ENCODE measurements around the gene PIK3C2A. TPM values are rescaled to one million over a fixed set of nuclear protein-coding genes. Genes with fewer than 3 reads are reported as not detected.
A peak's percentile ranks its signal among the peaks of the same experiment; 100 is the strongest.

Gene PIK3C2A
- total RNA-seq, 2 donors from 2014 or later, result 25.7 to 37.3 TPM

GRCh38 chr11:17186932-17187692 lies 20.7 kb downstream of the PIK3C2A start:
- peaks cover 16 to 20% of the 10 kb centered on the region in 2 donors for H3K4me1 Mint-ChIP-seq (ENCODE audit: low read depth in 2 of 2)
- no peaks in the 10 kb centered on the region for H3K36me3 Mint-ChIP-seq
- no peak overlapping the region for H3K4me3 Mint-ChIP-seq
- H3K27ac Mint-ChIP-seq, result no peak overlapping the region
- DNase-seq (ENCODE audit: low spot score), result no peak
- H3K27me3 Mint-ChIP-seq, result no peaks in the 10 kb centered on the region
- no peak for ATAC-seq
- no peaks in the 10 kb centered on the region for H3K9me3 Mint-ChIP-seq

DNA sequence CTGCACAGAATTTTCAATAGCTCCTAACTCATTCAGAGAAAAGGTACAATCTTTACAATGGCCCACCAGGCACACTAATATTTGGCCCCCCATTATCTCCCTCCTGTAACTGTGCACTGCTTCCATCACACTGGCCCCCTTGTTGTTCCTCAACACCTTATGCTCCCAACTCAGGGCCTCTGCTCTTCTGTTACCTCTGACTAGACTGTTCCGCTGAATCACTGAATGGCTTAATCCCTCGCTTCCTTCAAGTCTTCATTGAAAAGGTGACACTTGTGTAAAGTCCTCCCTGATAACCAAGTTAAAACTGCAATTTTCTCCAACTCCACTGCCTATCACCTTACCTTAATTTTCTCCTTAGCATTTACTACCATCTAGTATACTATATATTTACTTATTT lies 21.8 kb downstream of the PIK3C2A start:
- H3K4me3 Mint-ChIP-seq, result no peak overlapping the region
- no peak for ATAC-seq
- DNase-seq (ENCODE audit: low spot score), result no peak
- no peaks in the 10 kb centered on the region for H3K9me3 Mint-ChIP-seq
- H3K27ac Mint-ChIP-seq, result no peak overlapping the region
- H3K4me1 Mint-ChIP-seq (ENCODE audit: low read depth in 2 of 2), result peaks cover 16 to 17% of the 10 kb centered on the region in 2 donors
- H3K27me3 Mint-ChIP-seq, result no peaks in the 10 kb centered on the region
- H3K36me3 Mint-ChIP-seq, result no peaks in the 10 kb centered on the region

- Mint-ChIP-seq H3K27me3 (no peaks in the 10 kb centered on the region), H3K27ac (no peak overlapping the region), H3K4me3 (no peak overlapping the region), H3K4me1 (ENCODE audit: low read depth in 2 of 2) (peaks cover 14 to 16% of the 10 kb centered on the region in 2 donors), H3K9me3 (no peaks in the 10 kb centered on the region), H3K36me3 (no peaks in the 10 kb centered on the region)
- DNase-seq (ENCODE audit: low spot score) (no peak), ATAC-seq (no peak)
These were observed 22.8 kb downstream of the PIK3C2A start for GRCh38 chr11:17184882-17185587.

DNA sequence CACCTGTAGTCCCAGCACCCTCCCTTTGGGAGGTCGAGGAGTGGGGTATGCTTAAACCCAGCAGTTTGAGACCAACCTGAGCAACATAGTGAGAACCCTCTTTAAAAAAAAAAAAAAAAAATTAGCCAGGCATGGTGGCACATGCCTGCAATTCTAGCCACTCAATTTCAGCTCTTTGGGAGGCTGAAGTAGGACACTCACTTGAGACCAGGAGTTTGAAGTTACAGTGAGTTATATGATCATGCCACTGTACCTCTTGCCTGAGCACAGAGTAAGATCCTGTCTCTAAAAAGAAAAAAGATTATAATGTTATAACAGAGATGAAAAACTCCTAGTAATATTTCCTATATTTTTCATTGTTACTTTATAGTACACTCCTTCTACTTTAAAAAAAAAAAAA lies 23.9 kb downstream of the PIK3C2A start:
- Mint-ChIP-seq H3K27ac (no peak overlapping the region), H3K4me3 (no peak overlapping the region), H3K27me3 (no peaks in the 10 kb centered on the region), H3K36me3 (no peaks in the 10 kb centered on the region), H3K4me1 (ENCODE audit: low read depth in 2 of 2) (peaks cover 14 to 16% of the 10 kb centered on the region in 2 donors), H3K9me3 (no peaks in the 10 kb centered on the region)
- DNase-seq (ENCODE audit: low spot score), result no peak
- no peak for ATAC-seq

DNA sequence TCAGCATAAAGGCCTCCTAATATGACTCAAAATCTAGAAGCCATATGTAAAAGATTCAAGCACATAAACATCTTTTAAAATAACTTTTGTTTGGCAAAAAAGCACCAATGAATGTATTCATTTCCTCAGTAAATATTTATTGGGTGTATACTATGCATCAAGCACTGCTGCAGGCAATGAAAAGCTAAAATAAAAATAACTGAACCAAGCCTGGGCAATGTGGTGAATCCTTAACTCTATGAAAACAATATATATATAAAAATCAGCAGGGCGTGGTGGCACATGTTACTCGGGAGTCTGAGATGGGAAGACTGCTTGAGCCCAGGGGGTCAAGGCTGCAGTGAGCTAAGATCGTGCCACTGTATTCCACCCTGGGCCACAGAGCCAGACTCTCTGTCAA lies 27.8 kb downstream of the PIK3C2A start:
- no peaks in the 10 kb centered on the region for H3K27me3 Mint-ChIP-seq
- H3K36me3 Mint-ChIP-seq, result no peaks in the 10 kb centered on the region
- H3K4me1 Mint-ChIP-seq (ENCODE audit: low read depth in 2 of 2), result no peaks in the 10 kb centered on the region
- ATAC-seq (no peak), DNase-seq (ENCODE audit: low spot score) (no peak)
- no peak overlapping the region for H3K4me3 Mint-ChIP-seq
- no peaks in the 10 kb centered on the region for H3K9me3 Mint-ChIP-seq
- no peak overlapping the region for H3K27ac Mint-ChIP-seq

- peaks cover 8% of the 10 kb centered on the region for H3K36me3 Mint-ChIP-seq
- no peaks in the 10 kb centered on the region for H3K27me3 Mint-ChIP-seq
- no peak overlapping the region for H3K27ac Mint-ChIP-seq
- DNase-seq (ENCODE audit: low spot score) (no peak), ATAC-seq (no peak)
- H3K4me1 Mint-ChIP-seq (ENCODE audit: low read depth in 2 of 2), result peaks cover 21 to 26% of the 10 kb centered on the region in 2 donors
- H3K4me3 Mint-ChIP-seq, result no peak overlapping the region
- H3K9me3 Mint-ChIP-seq, result no peaks in the 10 kb centered on the region
These were observed 34.5 kb downstream of the PIK3C2A start for GRCh38 chr11:17173332-17173731.

GRCh38 chr11:17171916-17172315 lies 35.9 kb downstream of the PIK3C2A start:
- no peak for ATAC-seq
- no peak overlapping the region for H3K4me3 Mint-ChIP-seq
- H3K4me1 Mint-ChIP-seq (ENCODE audit: low read depth in 2 of 2), result peaks cover 21 to 26% of the 10 kb centered on the region in 2 donors

GRCh38 chr11:17171343-17171742 lies 36.4 kb downstream of the PIK3C2A start:
- no peaks in the 10 kb centered on the region for H3K27me3 Mint-ChIP-seq
- no peak for ATAC-seq
- DNase-seq (ENCODE audit: low spot score), result no peak
- peaks cover 21 to 26% of the 10 kb centered on the region in 2 donors for H3K4me1 Mint-ChIP-seq (ENCODE audit: low read depth in 2 of 2)
- no peak overlapping the region for H3K4me3 Mint-ChIP-seq
- H3K27ac Mint-ChIP-seq, result no peak overlapping the region
- peaks cover 12% of the 10 kb centered on the region for H3K36me3 Mint-ChIP-seq
- H3K9me3 Mint-ChIP-seq, result no peaks in the 10 kb centered on the region

More at GRCh38 chr11:17171916-17172315, 35.9 kb downstream of the PIK3C2A start:
- no peaks in the 10 kb centered on the region for H3K9me3 Mint-ChIP-seq
- no peak for DNase-seq (ENCODE audit: low spot score)
- H3K27me3 Mint-ChIP-seq, result no peaks in the 10 kb centered on the region
- H3K27ac Mint-ChIP-seq, result no peak overlapping the region
- peaks cover 12% of the 10 kb centered on the region for H3K36me3 Mint-ChIP-seq

DNA sequence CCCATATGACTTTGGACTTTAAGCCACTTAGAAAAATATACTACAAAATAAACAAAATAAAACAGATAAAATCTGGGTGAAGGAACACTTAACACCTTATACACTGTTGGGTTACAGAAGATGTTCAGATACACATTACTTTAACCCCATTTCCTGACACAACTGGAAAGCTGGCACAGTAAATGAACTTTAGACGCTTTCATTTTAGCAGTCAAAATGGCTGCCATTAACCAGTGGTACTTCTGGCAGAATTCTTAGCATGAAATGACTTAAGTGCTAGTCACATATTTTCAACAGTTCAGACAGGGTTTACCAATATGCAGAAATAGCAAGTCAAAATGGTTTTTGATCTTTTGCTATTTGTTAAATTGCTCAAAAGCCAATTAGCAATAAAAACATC lies 37.9 kb downstream of the PIK3C2A start:
- peaks cover 27 to 33% of the 10 kb centered on the region in 2 donors for H3K4me1 Mint-ChIP-seq (ENCODE audit: low read depth in 2 of 2)
- H3K4me3 Mint-ChIP-seq, result no peak overlapping the region
- H3K9me3 Mint-ChIP-seq, result no peaks in the 10 kb centered on the region
- ATAC-seq (no peak), DNase-seq (ENCODE audit: low spot score) (no peak)
- no peaks in the 10 kb centered on the region for H3K27me3 Mint-ChIP-seq
- peaks cover 12% of the 10 kb centered on the region for H3K36me3 Mint-ChIP-seq
- peak overlapping the region; percentile 28 to 68 for H3K27ac Mint-ChIP-seq

GRCh38 chr11:17165247-17165890 lies 42.4 kb downstream of the PIK3C2A start:
- H3K9me3 Mint-ChIP-seq, result peaks cover 3% of the 10 kb centered on the region
- no peaks in the 10 kb centered on the region for H3K27me3 Mint-ChIP-seq
- DNase-seq (ENCODE audit: low spot score), result no peak
- peaks cover 47 to 60% of the 10 kb centered on the region in 2 donors for H3K4me1 Mint-ChIP-seq (ENCODE audit: low read depth in 2 of 2)
- peak overlapping the region; percentile 62 to 86 for H3K27ac Mint-ChIP-seq
- ATAC-seq, result no peak
- peak overlapping the region; percentile 67 for H3K4me3 Mint-ChIP-seq
- H3K36me3 Mint-ChIP-seq, result peaks cover 12% of the 10 kb centered on the region

DNA sequence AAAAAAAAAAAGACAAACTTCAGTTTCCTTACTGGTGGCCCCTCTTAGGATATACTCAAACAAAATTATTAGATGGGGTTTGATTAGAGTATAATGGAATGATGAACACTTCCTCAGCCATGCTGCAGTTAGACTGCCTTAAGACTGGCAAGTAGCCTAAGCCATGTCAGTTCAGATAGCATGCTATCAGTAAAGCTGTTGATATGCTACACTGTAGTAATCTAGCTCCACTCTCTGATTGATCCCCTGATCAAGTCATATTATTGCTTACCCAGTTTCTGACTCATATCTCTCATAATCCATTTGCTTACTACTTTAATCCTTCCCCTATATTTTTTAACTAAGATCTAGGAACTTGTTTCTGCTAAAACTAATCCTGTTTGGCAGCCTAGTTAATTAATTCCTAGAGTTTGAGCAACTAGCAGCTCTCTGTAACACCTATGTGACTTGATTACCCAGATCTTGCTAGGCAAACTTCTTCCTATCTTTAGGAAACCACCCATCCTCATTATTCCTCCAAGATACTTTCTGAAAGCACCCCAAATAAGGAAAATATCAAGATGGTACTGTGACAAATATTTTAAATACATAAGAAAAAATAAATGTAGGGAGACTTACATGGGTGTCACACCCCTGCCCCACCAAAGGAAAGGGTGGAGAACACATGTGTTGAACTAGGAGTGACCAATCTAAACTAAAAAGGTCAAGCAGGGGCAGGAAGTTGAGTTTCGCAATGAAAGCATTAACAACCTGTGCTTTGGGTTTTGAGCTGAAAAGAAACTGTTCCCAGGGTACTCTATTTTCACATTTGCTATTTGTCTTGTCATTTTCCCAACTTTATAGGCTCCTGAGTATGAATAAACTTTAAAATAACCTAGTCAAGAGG lies 43.2 kb downstream of the PIK3C2A start:
- DNase-seq (ENCODE audit: low spot score) (no peak), ATAC-seq (peak; percentile 59 to 74)
- H3K4me1 Mint-ChIP-seq (ENCODE audit: low read depth in 2 of 2), result peaks cover 52 to 63% of the 10 kb centered on the region in 2 donors
- H3K9me3 Mint-ChIP-seq, result peaks cover 3% of the 10 kb centered on the region
- H3K27ac Mint-ChIP-seq, result peak overlapping the region; percentile 62 to 86
- H3K4me3 Mint-ChIP-seq, result peak overlapping the region; percentile 67
- peaks cover 12% of the 10 kb centered on the region for H3K36me3 Mint-ChIP-seq
- H3K27me3 Mint-ChIP-seq, result no peaks in the 10 kb centered on the region

DNA sequence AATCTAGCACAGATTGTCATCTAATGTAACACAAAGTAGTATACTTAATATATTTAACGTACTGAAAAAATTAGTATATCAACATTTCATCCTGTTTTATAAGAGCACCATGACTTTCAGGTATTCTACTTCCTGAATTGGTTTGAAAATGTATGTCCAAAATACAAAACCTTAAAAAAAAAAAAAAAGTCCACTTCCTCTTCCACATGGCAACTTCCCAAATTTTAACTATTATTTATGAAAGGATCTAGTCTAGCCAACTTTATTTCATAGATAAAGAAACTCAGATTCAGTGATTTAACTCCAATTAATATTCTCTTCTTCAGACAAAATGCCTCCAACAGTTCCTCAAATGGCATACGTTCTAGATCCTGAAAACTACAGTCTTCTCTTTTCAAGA lies 44.0 kb downstream of the PIK3C2A start:
- Mint-ChIP-seq H3K9me3 (peaks cover 3% of the 10 kb centered on the region), H3K27ac (peak overlapping the region; percentile 62 to 86), H3K27me3 (no peaks in the 10 kb centered on the region), H3K4me3 (no peak overlapping the region), H3K36me3 (peaks cover 6% of the 10 kb centered on the region), H3K4me1 (ENCODE audit: low read depth in 2 of 2) (peaks cover 48 to 54% of the 10 kb centered on the region in 2 donors)
- no peak for DNase-seq (ENCODE audit: low spot score)
- ATAC-seq, result no peak

DNA sequence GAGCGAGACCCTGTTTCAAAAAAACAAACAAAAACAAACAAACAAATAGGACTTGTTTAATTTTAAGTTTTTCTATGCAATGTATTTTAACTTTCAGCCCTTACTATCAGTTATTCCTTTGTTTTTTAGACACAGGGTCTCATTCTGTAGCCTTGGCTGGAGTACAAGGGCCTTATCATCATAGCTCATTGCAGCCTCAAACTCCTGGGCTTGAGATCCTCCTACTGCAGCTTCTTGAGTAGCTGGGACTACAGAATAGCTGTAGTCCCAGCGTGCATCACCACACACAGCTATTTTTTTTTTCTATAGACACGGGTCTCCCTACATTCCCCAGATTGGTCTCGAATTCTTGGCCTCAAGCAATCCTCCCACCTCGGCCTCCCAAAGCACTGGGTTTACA lies 44.5 kb downstream of the PIK3C2A start:
- Mint-ChIP-seq H3K27ac (peak overlapping the region; percentile 62 to 86), H3K9me3 (peaks cover 3% of the 10 kb centered on the region), H3K4me1 (ENCODE audit: low read depth in 2 of 2) (peaks cover 46 to 53% of the 10 kb centered on the region in 2 donors), H3K27me3 (no peaks in the 10 kb centered on the region), H3K36me3 (peaks cover 4% of the 10 kb centered on the region), H3K4me3 (no peak overlapping the region)
- no peak for DNase-seq (ENCODE audit: low spot score)
- ATAC-seq, result no peak

All from natural killer cell treated with Interleukin-12 subunit alpha and Interleukin-12 subunit beta and Interleukin-15 and Interleukin-18, amount 100 ng/mL, for 72 hours (primary cell).